Heart left ventricle (tissue), 16 donors: ENCODE measurements around the gene CEP85L. TPM values are rescaled to one million over a fixed set of nuclear protein-coding genes. Genes with fewer than 3 reads are reported as not detected.
"Not testable (repeated sequence)": the region's sequence is repeated elsewhere in the genome, so short reads cannot be mapped to it uniquely, and the experiment has no call there.

Experiments
- ATAC-seq, 4 donors: fragments of 200-7000 bp; cut with Tn5 transposase; one replicate each; pipeline ENCODE4 v1.9.1; 2020 to 2022; ENCODE audit warnings: moderate library complexity in 4 of 4, mild to moderate bottlenecking in 3 of 4, moderate number of reproducible peaks in 1 of 4
- DNase-seq, 5 donors: peaks; one replicate each; pipeline ENCODE4 v3.0.0-alpha.2; 2020
- H3K27ac ChIP-seq, 12 donors: fragments of 200-600 bp; sonication (generic) in 4 of 12; one replicate each; pipeline versions ENCODE4 v1.5.0 to v1.8.0; 2016 to 2022; ENCODE audit warnings: mild to moderate bottlenecking in 2 of 12
- H3K27me3 ChIP-seq, 9 donors: fragments of 200-600 bp; sonication (generic) in 2 of 9; one replicate each; pipeline versions ENCODE4 v1.5.1 to v1.8.0; 2016 to 2022; ENCODE audit warnings: mild to moderate bottlenecking in 3 of 9
- H3K36me3 ChIP-seq, 9 donors: fragments of 200-600 bp; sonication (generic) in 2 of 9; one replicate each; pipeline versions ENCODE4 v1.5.0 to v1.8.0; 2018 to 2022; ENCODE audit warnings: mild to moderate bottlenecking in 2 of 9
- H3K4me1 ChIP-seq, 12 donors: fragments of 200-600 bp; sonication (generic) in 4 of 12; one replicate each; pipeline versions ENCODE4 v1.5.0 to v1.8.0; 2016 to 2022; ENCODE audit warnings: mild to moderate bottlenecking in 3 of 12
- H3K4me3 ChIP-seq, 12 donors: fragments of 200-600 bp; sonication (generic) in 4 of 12; one replicate each; pipeline versions ENCODE4 v1.5.0 to v1.8.0; 2017 to 2022; ENCODE audit warnings: mild to moderate bottlenecking in 9 of 12, moderate library complexity in 4 of 12
- H3K9me3 ChIP-seq, 12 donors: fragments of 200-600 bp; sonication (generic) in 4 of 12; one replicate each; pipeline versions ENCODE4 v1.5.0 to v1.8.0; 2016 to 2022; ENCODE audit warnings: mild to moderate bottlenecking in 1 of 12
- POLR2A ChIP-seq, 2 donors: fragments of 450-650 bp; IDR thresholded peaks; one replicate each; pipeline ENCODE4 v1.6.1; 2017; ENCODE audit warnings: antibody characterized with exemption in 2 of 2, mild to moderate bottlenecking in 2 of 2, moderate library complexity in 2 of 2
- WGBS, 4 donors: extraction: QIAGEN DNeasy Blood & Tissue Kit in 2 of 4; methylation state at CpG; one replicate each; pipeline versions ENCODE4 v1.1.5 to v1.1.7; 2013 to 2018; 5-methylcytosine and 5-hydroxymethylcytosine counted together
- intact Hi-C, 10 donors: fragments of 100-400 bp; cut with DNase I; formaldehyde crosslinking; loops; one replicate each; pipeline versions ENCODE4 v1.11.1 to v1.14.2; 2022
- polyA plus RNA-seq, 2 donors: library from polyadenylated mRNA; stranded (reverse); fragments of 200-250 nt; gene quantifications; one replicate each; pipeline ENCODE4 v1.2.3, GENCODE V29; 2013
- total RNA-seq, 9 donors: library from RNA; depleted of rRNA in 2 of 9; stranded (reverse); fragments of >200 nt in 2 of 9; fragmentation: NEBNext Ultra II Directional in 3 of 9; extraction: Animal tissue kit (Norgen Biotek cat#: 25700) in 3 of 9; gene quantifications; one replicate each; pipeline versions ENCODE4 v1.1.0 to v1.2.4, GENCODE V29; 2016 to 2023
- TF ChIP-seq, protein P1 (sequence below), 12 donors: fragments of 200-600 bp; sonication (generic) in 4 of 12; IDR thresholded peaks; one replicate each; pipeline versions ENCODE4 v1.5.0 to v1.8.0; 2018 to 2022; ENCODE audit warnings: antibody characterized with exemption in 12 of 12, mild to moderate bottlenecking in 5 of 12
- donor health status: ischemic (EF 13 %, LVEDD 7.1; RV severe dilation, severe dysfunction).
- donor health status: healthy with polysubstance abuse.
- donor health status: DM: no; HTN: yes; CAD: no.
- donor health status: DM: no; HTN: no; CAD: no.
- donor health status: ischemic (EF 25% LVEDD 6.9; RV normal size, moderate dysfunction).
- donor health status: ischemic (EF 25% LVEDD 5.7; RV mildly dilated, moderate dysfunction).
- donor health status: healthy.
- donor health status: DM: yes; HTN: yes; CAD: no.
- donor health status: ischemic (EF 35%, LVEDD 5.7; RV mildly dilated, moderate dysfunction).
- donor health status: nonischemic (EF 11% LVEDD 7.7; RV severe dilation, severe dysfunction).
- donor health status: DM: yes; HTN: yes; CAD: no.
- donor health status: PGD.
- donor health status: ischemic (EF 29% LVEDD 5.4; RV normal size, mild dysfunction).
- donor health status: nonischemic (EF 23%, LVEDD 6.1; RV moderate dilation, normal function).

Gene CEP85L
- total and polyA plus RNA-seq, 11 donors, result 1.9 to 14.4 (median 7.6) TPM

DNA sequence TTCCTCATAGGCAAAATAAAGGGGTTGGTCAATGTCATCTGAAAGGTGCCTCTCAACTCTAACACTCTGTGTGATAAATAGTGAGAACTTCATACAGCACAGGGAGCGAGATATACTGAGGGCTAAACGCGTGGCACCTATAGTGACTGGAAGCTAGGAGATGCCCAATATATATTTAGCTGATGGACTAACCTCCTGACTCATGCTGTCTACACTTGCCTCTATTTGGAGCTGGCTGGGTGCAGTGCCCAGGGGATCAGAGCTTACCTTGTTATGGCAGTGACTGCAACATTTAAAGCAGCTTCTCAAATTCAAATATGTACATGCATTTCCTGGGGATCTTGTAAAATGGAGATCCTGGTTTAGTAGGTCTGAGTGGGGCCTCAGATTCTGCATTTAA, 214.9 kb downstream of the CEP85L start:
- no peaks in the 10 kb centered on the region for H3K4me1 ChIP-seq
- TF ChIP-seq, protein P1, sequence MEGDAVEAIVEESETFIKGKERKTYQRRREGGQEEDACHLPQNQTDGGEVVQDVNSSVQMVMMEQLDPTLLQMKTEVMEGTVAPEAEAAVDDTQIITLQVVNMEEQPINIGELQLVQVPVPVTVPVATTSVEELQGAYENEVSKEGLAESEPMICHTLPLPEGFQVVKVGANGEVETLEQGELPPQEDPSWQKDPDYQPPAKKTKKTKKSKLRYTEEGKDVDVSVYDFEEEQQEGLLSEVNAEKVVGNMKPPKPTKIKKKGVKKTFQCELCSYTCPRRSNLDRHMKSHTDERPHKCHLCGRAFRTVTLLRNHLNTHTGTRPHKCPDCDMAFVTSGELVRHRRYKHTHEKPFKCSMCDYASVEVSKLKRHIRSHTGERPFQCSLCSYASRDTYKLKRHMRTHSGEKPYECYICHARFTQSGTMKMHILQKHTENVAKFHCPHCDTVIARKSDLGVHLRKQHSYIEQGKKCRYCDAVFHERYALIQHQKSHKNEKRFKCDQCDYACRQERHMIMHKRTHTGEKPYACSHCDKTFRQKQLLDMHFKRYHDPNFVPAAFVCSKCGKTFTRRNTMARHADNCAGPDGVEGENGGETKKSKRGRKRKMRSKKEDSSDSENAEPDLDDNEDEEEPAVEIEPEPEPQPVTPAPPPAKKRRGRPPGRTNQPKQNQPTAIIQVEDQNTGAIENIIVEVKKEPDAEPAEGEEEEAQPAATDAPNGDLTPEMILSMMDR (IDR thresholded peaks at IDR 0.05), result no peak
- no peak for TF ChIP-seq POLR2A (IDR thresholded peaks at IDR 0.05)
- intact Hi-C loops, result no loop called here
- H3K9me3 ChIP-seq, result peaks cover 0 to 54% (median 7%) of the 10 kb centered on the region in 12 donors
- ATAC-seq, result no peak
- 58 to 95% (median 62%) methylated on average over 2 to 3 of the region's 3 CpGs for WGBS, 4 donors
- H3K36me3 ChIP-seq, result no peaks in the 10 kb centered on the region
- H3K27ac ChIP-seq, result no peak overlapping the region
- H3K27me3 ChIP-seq, result no peaks in the 10 kb centered on the region
- H3K4me3 ChIP-seq, result no peak overlapping the region
- no peak for DNase-seq

DNA sequence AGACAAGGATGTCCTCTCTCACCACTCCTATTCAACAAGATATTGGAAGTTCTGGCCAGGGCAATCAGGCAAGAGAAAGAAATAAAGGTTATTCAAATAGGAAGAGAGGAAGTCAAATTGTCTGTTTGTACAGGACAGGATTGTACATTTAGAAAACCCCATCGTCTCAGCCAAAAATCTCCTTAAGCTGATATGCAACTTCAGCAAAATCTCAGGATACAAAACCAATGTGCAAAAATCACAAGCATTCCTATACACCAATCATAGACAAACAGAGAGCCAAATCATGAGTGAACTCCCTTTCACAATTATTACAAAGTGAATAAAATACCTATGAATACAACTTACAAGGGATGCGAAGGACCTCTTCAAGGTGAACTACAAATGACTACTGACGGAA, 217.2 kb downstream of the CEP85L start:
- ATAC-seq, H3K4me3 ChIP-seq, intact Hi-C loops, H3K36me3 ChIP-seq, H3K27ac ChIP-seq, DNase-seq, H3K4me1 ChIP-seq, H3K27me3 ChIP-seq: not testable (repeated sequence)
- 92 to 97% (median 94%) methylated on average over 3 of the region's 3 CpGs for WGBS, 4 donors
- H3K9me3 ChIP-seq, result peaks cover 0 to 37% (median 0%) of the 10 kb centered on the region in 12 donors

DNA sequence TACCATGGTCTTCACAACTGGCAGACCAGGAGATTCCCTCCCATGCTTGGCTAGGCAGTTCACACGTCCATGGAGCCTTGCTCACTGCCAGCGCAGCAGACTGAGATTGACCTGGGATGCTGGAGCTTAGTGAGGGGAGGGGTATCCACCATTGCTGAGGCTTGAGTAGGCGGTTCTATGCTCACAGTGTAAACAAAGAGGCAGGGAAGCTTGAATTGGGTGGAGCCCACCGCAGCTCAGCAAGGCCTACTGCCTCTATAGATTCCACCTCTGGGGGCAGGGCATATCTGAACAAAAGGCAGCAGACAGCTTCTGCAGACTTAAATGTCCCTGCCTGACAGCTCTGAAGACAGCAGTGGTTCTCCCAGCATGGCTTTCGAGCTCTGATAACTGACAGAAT, 230.1 kb downstream of the CEP85L start:
- not testable (repeated sequence) for ATAC-seq, H3K4me3 ChIP-seq
- WGBS, 4 donors, result 76 to 89% (median 84%) methylated on average over 5 of the region's 5 CpGs

DNA sequence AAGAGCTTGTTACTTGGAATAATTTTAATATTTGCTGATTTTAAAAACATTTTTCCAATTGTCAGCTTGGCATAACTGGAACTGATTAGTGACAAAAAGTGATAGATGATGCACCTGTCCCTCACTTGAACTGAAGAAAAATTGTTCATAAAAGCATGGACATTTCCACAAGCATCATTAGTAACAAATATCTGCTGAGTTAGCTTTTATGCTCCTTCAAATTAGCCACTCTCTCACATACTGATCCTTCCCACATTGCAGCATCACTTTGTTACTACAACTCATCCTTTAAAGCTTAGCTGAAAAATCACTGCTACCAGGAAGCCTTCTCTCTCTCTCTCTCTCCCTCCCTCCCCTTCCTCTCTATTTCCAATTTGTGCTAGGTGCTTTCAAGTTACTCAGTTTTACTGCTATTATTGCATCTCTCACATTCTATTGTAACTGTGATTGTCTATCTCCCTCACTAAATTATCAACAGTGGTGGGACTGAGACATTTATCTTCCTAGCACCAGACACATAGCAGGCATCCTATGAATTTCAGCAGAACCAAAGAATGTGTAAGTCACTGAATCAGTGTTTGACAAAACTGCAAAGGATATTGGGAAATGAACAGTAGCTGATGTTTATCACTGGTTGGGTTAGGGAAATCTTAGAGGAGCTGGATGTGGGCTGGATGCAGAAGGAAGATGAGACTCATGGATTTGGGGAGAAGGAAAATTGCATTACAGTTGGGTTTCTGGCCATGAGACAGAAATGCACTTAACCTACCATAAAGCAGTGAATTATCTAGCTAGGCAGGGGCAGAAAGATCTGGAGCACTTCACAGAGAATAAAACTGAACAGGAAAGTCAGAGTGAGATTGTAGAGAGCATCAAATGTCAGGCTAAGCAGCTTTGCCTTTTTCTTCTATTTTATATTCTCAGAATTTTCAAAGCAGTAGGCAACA, 231.7 kb downstream of the CEP85L start:
- ATAC-seq, result no peak
- TF ChIP-seq, protein P1 (IDR thresholded peaks at IDR 0.05), result no peak
- no peak for TF ChIP-seq POLR2A (IDR thresholded peaks at IDR 0.05)

More for the DNA sequence above, 230.1 kb downstream of the CEP85L start:
- peaks cover 0 to 24% (median 3%) of the 10 kb centered on the region in 12 donors for H3K9me3 ChIP-seq
- DNase-seq, H3K27ac ChIP-seq, H3K4me1 ChIP-seq, H3K27me3 ChIP-seq, H3K36me3 ChIP-seq, intact Hi-C loops: not testable (repeated sequence)

More for the DNA sequence above, 231.7 kb downstream of the CEP85L start:
- intact Hi-C loops, result no loop called here
- no peaks in the 10 kb centered on the region for H3K27me3 ChIP-seq
- no peaks in the 10 kb centered on the region for H3K36me3 ChIP-seq
- DNase-seq, result no peak
- H3K27ac ChIP-seq, result no peak overlapping the region
- no peak overlapping the region for H3K4me3 ChIP-seq
- H3K9me3 ChIP-seq, result peaks cover 0 to 15% (median 0%) of the 10 kb centered on the region in 12 donors
- H3K4me1 ChIP-seq, result peaks cover 0 to 4% (median 0%) of the 10 kb centered on the region in 12 donors

Other genes with a start within 250 kb of the CEP85L start
- 1,000 to 10,000 TPM; 1,105 to 3,015 (median 1,923) TPM for gene PLN, start 103.3 kb downstream of the CEP85L start, total RNA-seq
- gene PLN, start 103.3 kb downstream of the CEP85L start, polyA plus RNA-seq, result 1,000 to 10,000 TPM in 1 of 2 donors, 100 to 1,000 TPM in 1; 974 to 1,338 TPM
- 10 to 100 TPM in 8 of 9 donors, 1 to 10 TPM in 1; 9.8 to 28.9 (median 22.1) TPM for gene ASF1A, start 242.6 kb upstream of the CEP85L start, total RNA-seq
- gene ASF1A, start 242.6 kb upstream of the CEP85L start, polyA plus RNA-seq, result 10 to 100 TPM; 16.4 to 24.5 TPM